HFFc6 (cell line): ENCODE results near the gene CTNNB1. TPM values are rescaled to one million over a fixed set of nuclear protein-coding genes. Genes with fewer than 3 reads are reported as not detected.
A peak's percentile ranks its signal among the peaks of the same experiment; 100 is the strongest.

Experiments used
- DNase-seq: peaks from one replicate; pipeline ENCODE4 v3.0.0-alpha.2; 2018
- H3K27ac Mint-ChIP-seq: 2 replicates; pipeline ENCODE4 v1.8.0; 2020; ENCODE audit warnings: mild to moderate bottlenecking, mixed read lengths
- H3K27me3 Mint-ChIP-seq: 2 replicates; pipeline ENCODE4 v1.8.0; 2021; ENCODE audit warnings: mild to moderate bottlenecking, moderate library complexity, mixed read lengths; ENCODE audit not compliant: insufficient read depth
- H3K36me3 Mint-ChIP-seq: 2 replicates; pipeline ENCODE4 v1.8.0; 2021; ENCODE audit warnings: low read depth, mixed read lengths
- H3K4me1 Mint-ChIP-seq: 2 replicates; pipeline ENCODE4 v1.8.0; 2020; ENCODE audit warnings: low read depth, mixed read lengths
- H3K4me3 Mint-ChIP-seq: 2 replicates; pipeline ENCODE4 v1.8.0; 2020; ENCODE audit warnings: mild to moderate bottlenecking, moderate library complexity, mixed read lengths
- H3K9me3 Mint-ChIP-seq: 2 replicates; pipeline ENCODE4 v1.8.0; 2020; ENCODE audit warnings: mild to moderate bottlenecking, mixed read lengths
- CTCF ChIP-seq: fragments of 200-600 bp; sonication (generic); IDR thresholded peaks from 2 replicates; pipeline ENCODE4 v1.5.0; 2021; ENCODE audit warnings: antibody characterized with exemption, mild to moderate bottlenecking
- total RNA-seq, 6 experiments: library from RNA; stranded (reverse); fragmentation: NEBNext Ultra II Directional; extraction: Animal tissue kit (Norgen Biotek cat#: 25700); gene quantifications; 2 replicates in 1 of 6; 3 replicates in 5 of 6; pipeline ENCODE4 v1.2.3, GENCODE V29; 2021

The CTNNB1 gene
- total RNA-seq, 6 experiments from 2014 or later = 299 to 330 (median 312) TPM

- peaks cover 23% of the 10 kb centered on the region for H3K36me3 Mint-ChIP-seq
- DNase-seq = no peak
- TF ChIP-seq CTCF = no peak
- no peaks in the 10 kb centered on the region for H3K9me3 Mint-ChIP-seq
- H3K4me3 Mint-ChIP-seq = no peak overlapping the region
- no peak overlapping the region for H3K27ac Mint-ChIP-seq
- H3K4me1 Mint-ChIP-seq = peaks cover 74% of the 10 kb centered on the region
- H3K27me3 Mint-ChIP-seq = no peaks in the 10 kb centered on the region; the same call in 1 of the 2 replicates
Observed at GRCh38 chr3:41209646-41210045, 10.3 kb downstream of the CTNNB1 start.

GRCh38 chr3:41210966-41211365 is 11.7 kb downstream of the CTNNB1 start:
- H3K4me3 Mint-ChIP-seq = no peak overlapping the region
- no peaks in the 10 kb centered on the region; the same call in 1 of the 2 replicates for H3K27me3 Mint-ChIP-seq
- peaks cover 72% of the 10 kb centered on the region for H3K4me1 Mint-ChIP-seq
- no peak for DNase-seq
- H3K27ac Mint-ChIP-seq = no peak overlapping the region
- H3K9me3 Mint-ChIP-seq = no peaks in the 10 kb centered on the region
- TF ChIP-seq CTCF = no peak
- H3K36me3 Mint-ChIP-seq = peaks cover 23% of the 10 kb centered on the region

- H3K36me3 Mint-ChIP-seq = peaks cover 23% of the 10 kb centered on the region
- H3K9me3 Mint-ChIP-seq = no peaks in the 10 kb centered on the region
- no peak overlapping the region for H3K27ac Mint-ChIP-seq
- no peaks in the 10 kb centered on the region; the same call in 1 of the 2 replicates for H3K27me3 Mint-ChIP-seq
- peaks cover 75% of the 10 kb centered on the region for H3K4me1 Mint-ChIP-seq
- TF ChIP-seq CTCF = no peak
- H3K4me3 Mint-ChIP-seq = no peak overlapping the region
- no peak for DNase-seq
Observed at GRCh38 chr3:41212088-41212487, 12.8 kb downstream of the CTNNB1 start.

- H3K4me1 Mint-ChIP-seq = peaks cover 75% of the 10 kb centered on the region
- H3K27me3 Mint-ChIP-seq = no peaks in the 10 kb centered on the region
- no peak overlapping the region for H3K27ac Mint-ChIP-seq
- no peaks in the 10 kb centered on the region for H3K9me3 Mint-ChIP-seq
- no peak for TF ChIP-seq CTCF
- H3K4me3 Mint-ChIP-seq = no peak overlapping the region; the same call in 1 of the 2 replicates
- peaks cover 18% of the 10 kb centered on the region for H3K36me3 Mint-ChIP-seq
- DNase-seq = no peak
Observed at GRCh38 chr3:41213588-41213987, 14.3 kb downstream of the CTNNB1 start.

GRCh38 chr3:41216422-41216821 is 17.1 kb downstream of the CTNNB1 start:
- peaks cover 84% of the 10 kb centered on the region for H3K4me1 Mint-ChIP-seq
- H3K27ac Mint-ChIP-seq = no peak overlapping the region
- no peak overlapping the region for H3K4me3 Mint-ChIP-seq
- DNase-seq = no peak
- H3K36me3 Mint-ChIP-seq = peaks cover 7% of the 10 kb centered on the region; the same call in 1 of the 2 replicates
- no peaks in the 10 kb centered on the region for H3K27me3 Mint-ChIP-seq
- no peaks in the 10 kb centered on the region for H3K9me3 Mint-ChIP-seq
- TF ChIP-seq CTCF = no peak

- Mint-ChIP-seq H3K27ac (peak overlapping the region; percentile 31; the same call in 1 of the 2 replicates), H3K4me1 (peaks cover 84% of the 10 kb centered on the region)
Observed at GRCh38 chr3:41216993-41217392, 17.7 kb downstream of the CTNNB1 start.

More at GRCh38 chr3:41216993-41217392, 17.7 kb downstream of the CTNNB1 start:
- peaks cover 2% of the 10 kb centered on the region; the same call in 1 of the 2 replicates for H3K36me3 Mint-ChIP-seq
- no peak overlapping the region for H3K4me3 Mint-ChIP-seq
- no peak for DNase-seq
- no peaks in the 10 kb centered on the region for H3K27me3 Mint-ChIP-seq
- TF ChIP-seq CTCF = no peak
- no peaks in the 10 kb centered on the region for H3K9me3 Mint-ChIP-seq
